GM19240 (cell line): ENCODE results near the gene POU2F3.

Source experiments
- DNase-seq: peaks from one replicate; pipeline ENCODE4 v3.0.0; 2011; ENCODE audit warnings: low spot score; ENCODE audit not compliant: insufficient read length

POU2F3 gene

DNA sequence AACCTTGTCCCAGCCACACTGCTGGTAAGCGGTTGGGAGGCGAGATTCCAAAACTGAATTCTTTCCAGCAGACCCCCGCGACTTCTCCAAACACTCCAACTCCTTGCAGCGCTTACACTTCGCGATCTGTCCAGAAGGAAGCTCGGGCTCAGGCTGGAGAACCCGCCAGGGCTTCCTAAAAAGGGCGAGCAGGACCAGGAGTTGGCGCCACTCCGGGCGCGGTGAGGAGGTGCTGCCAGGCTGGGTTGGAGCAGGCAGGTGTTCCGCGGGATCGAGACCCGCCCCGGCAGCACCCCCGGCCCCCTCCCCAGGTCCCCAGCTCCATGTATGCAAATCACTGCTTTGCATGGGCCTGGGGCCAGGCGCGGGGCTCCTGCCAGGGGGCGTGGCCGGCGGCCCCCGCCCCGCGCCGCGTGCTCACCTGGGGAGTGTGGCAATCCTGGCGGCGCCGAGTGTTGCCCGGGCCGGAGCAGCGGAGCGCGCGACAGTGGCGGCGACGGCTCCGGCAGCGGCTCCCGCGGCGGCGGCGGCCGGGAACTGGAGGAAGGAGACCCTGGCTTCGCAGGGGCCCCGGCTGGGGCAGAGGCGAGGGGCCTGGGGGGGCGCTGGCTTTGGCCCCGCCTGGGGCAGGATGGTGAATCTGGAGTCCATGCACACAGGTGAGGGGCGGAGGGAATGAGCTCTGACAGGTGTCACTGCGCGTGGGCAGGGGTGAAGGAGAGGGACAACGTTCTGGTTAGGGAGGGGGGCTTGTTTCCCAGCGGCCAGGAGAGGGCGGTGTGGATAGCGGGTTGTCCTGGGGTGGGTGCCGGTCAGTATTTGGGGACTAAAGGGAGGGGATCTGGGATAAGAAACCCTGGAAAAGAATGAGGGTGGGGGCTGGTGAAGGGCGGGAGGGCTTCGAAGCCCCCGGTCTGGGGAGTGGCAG lies at the start of gene POU2F3:
POU2F3 (plus strand) TSS at position 428 of the 928 bp plus-strand sequence; CDS start at position 632, 204 bp downstream.
- no peak for DNase-seq

DNA sequence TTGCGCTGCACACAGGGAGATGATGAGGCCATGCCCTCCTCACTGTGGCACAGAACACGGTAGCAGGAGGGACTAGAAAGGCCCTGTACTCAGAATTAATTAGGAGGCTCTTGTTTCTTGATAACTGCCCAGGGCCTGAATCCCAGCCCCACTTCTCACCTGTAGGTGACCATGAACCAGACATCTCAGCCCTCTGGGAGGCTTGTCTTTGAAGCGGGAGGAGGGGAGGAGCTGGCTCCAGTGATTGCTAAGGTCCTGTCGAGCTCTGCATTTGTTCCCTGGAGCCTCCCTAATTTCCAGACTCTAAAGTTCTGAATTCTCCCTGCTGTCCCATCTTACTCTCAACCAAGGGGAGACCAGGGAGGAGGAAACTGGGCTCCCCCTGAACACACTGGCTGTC lies 48.9 kb upstream of the POU2F3 start:
- DNase-seq, result no peak

DNA sequence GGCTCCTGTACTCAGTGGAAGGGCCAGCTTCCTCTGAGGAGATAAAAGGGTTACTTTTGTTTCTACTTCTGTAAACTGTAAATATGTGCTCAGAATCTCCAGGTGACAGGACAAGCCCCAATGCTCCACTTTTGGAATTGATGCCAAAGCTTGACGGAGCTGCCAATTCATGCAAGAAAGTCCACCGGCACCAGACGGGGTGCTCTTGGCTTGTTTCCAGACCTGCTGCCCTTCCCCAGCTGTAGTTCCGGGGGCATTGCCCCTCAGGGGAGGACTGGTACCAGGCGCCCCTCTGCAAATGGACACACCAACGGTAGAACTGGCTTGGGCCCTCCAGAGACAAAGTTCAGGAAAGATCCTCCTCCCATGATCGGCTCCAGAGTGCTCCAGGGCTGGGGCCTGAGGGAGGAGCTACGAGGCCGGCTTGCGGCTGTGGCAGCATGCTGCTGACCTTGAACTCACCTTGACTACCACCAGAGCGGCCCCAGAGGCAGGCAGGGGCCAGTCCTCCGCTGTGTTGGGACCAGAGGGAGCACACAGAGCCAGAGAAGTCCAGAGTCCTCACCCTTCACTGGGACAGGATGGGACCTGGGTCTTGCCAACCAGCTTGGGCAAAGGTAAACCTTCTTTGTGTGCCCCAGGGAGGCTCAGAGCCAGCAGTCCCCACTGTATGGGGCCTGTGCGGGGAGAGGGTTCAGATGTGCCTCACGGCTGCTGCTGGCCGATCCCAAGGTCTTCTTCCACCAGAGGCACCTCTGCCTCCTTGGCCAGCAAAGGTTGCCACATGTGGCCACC lies 46.9 kb upstream of the POU2F3 start:
- DNase-seq, result no peak

DNA sequence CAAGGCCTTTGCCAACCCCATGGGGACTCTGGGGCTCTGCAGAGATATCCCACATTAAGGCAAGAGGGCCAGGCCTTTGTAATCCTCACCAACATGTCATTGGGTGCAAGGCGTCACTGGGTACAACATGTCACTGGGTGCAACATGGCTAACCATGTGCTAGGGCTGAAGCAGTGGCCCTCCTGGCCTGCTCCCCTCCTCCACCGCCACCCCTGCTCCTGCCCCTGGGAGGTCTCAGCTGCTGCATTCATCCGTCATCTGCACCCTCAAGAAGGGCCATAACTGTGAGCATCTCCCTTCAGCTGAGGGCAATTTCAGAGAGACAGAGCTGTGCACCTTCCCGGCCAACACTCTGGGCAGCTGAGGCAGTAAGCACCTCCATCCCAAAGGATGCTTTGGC lies 45.8 kb upstream of the POU2F3 start:
- no peak for DNase-seq

DNA sequence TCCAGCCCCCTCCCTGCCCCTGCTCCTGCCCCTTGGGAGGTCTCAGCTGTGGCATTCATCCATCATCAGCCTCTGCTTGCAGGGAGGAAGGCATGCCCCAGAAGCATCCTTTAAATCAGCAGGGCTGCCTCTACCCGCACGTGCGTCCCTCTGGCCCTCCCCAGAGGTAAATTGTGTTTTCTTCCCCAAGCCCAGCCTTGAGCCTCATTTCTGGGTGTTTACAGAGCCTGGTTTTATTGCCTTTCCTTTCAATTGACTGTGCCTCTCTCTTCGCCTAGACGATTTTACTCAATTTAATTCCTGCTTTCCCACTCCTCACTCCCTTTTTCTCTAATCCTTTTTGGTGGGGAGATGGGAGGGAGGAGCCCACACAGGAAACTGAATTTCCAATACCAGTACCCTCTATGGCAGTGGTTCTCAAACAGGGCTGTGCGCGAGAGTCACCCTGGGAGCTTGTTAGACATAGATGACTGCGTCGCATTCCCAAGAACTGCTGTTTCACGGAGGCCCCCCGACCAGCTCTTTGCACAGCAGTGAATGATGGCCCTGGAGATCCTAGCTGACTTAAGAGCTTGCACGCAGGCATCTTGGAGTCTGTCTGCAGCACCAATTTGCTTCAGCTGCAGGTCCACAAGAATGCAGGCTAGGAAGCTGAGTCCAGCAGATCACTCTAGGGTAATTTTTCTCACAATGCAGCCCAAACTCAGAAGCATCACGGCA lies 44.2 kb upstream of the POU2F3 start:
- DNase-seq, result no peak

DNA sequence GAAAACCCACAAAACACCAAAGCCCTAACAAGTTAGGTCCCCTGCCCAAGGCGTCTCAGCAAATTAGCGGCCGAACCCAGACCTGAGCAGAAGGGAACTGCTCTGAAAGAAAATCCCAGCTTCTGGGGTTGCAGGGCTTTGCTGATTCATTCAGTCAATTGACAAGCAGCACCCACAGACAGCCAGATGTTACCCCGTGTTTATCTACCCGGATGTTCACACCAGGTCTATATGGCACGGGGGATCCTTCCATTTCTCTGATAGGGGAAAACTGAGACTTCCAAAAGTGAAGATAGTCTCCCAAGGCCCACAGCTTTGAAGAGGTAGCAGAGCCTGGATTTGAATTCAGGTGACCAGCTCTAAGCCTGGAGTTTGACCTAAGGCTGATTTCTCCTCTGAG lies 43.1 kb upstream of the POU2F3 start:
- no peak for DNase-seq

DNA sequence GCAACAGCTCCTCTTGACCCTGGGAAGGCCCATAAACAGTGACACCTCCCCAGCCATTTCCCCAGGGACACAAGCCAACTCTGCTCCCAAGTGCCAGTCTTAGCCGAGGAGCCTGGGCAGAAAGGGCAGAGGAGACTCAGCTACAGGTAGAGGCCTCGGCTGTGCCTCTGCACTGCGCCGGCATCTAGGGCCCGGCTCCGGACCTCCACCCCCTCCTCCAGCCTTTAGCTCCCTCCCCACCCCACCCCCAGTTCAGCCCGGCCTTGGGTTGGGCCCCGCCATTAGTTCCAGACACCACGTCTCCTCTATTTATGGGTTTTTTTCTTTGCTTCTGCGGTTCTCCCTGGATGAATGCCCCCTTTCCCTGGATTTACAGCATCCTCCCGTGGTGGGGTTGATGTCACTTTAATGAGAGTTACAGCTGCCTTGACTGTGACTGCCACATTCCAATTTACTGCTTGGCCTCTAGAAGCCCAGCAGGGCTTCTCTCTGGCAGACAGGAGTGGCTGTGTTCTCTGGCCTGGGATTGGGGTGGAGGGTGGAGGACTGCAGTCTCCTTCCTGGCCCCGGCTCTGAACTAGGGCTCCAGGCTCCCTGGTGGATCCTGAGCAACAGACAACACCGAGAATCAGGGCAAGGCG lies 42.6 kb upstream of the POU2F3 start:
- no peak for DNase-seq

DNA sequence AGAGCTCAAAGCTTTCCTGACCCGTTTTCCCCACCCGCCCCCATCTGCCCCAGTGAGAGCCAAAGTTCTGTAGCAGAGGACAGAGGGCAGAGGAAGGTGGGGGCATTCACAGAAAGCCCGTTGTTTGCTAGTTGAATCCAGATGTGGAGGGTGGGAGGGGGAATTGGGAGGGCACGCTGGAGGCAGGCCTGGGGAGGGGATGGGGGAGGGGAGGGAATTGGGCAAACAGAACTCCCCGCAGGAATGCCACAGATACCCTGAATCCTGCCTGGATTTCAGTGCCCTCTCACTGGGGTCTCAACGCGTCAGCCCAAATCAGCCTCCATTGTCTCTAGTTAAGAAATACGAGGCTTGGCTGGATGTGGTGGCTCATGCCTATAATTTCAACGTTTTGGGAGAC lies 42.0 kb upstream of the POU2F3 start:
- DNase-seq, result no peak

DNA sequence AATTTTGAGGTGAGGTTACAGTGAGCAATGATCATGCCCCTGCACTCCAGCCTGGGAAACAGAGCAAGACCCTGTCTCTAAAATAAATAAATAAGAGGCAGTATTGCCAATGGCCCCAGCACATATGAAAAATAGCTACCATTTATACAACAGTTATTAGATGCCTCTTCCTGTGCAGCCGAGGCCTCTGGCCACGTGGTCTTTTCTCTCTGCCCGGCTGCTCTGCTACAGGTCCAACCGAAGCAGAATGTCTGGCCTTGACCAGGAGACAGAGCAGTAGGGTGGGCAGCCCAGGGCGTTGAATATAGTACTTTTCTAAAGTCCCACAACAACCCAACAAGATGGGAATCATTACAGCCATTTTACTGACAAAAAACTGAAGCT lies 41.5 kb upstream of the POU2F3 start:
- no peak for DNase-seq

DNA sequence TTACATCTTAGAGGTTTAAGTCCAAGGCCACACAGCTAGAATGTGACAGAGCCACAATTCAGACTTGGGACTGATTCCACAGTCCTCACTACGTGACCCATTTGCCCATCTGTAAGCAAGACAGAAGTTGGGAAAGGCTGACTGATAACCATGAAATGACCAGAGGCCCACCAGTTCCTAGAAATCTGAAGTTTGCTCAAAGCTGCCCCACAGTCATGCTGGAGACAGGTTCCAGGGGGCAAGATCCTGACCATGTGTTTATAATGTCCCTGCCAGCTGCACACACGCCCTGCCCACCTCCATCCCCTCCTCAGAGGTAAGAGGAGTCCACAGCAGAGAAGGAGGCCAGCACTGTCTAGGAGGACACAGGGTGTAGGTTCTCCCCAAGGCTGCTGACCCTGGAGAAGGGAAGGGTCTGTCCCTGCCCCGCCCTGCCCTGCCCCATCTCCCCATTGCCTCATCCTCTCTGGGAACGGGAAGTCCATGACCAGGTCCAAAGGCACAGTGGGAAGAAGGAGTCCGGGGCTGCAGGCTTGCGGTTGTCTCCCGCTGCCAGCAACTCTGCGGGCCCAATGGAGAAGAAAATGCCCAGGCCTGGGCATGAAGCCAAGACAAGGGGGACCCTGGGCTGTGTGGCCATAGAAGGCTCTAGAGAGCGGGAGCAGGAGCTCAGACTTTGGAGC lies 41.0 kb upstream of the POU2F3 start:
- DNase-seq, result no peak

DNA sequence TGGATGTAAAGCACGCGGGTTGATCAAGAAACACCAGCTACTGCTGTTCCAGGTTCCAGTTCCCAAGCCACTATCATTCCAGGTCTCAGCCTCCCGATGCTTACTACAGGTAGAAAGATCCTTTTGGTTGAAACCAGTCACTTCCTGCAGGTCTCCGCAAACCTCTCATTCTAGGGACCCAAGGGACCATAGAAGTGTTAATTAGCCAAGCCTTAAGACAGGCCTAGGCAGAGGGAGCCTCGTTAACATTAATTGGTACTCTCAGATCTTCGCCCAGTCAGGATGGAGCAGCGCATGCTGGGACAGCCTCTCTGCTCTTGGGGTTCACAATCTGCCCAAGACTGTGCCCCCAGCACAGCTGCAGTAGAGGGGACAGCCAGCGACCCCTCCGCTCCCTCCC lies 40.3 kb upstream of the POU2F3 start:
- DNase-seq, result no peak

DNA sequence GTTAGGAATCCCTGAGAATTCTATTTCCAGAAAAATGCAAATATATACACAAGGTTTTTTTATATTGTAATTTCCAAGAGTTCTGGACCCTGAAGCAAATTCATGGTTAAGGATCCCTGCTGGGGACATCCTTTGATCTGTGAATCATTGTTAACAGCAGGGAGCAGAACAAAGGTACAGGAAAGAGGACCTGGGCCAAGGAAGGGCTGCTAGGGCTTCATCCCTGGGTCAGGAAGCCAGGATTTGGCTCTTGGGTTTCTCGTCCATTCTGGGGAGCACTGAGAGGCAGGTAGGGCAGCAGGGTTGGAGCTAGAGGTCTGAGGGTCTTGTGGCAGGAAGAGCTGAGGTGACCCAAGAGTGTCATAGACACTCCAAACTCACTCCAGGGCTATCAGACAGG lies 39.3 kb upstream of the POU2F3 start:
- no peak for DNase-seq

DNA sequence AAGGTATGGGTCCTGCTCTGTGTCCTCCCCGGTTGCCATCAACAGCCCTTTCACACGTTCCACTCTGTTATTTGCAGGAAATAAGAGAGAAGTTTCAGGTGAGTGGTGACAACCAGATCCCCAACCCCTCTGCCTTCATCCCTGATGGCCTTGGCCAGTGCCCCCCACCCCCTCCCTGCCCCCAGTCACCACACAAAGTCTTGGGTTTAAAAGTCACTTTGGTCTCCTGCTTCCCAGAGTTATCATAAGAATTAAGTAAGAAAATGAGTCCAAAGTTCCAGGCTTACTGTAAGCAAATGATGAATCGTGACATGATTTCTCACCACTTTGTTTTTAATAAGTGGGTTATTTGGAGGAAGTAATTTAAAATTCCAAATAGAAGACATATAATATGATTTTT lies 38.3 kb upstream of the POU2F3 start:
- no peak for DNase-seq

DNA sequence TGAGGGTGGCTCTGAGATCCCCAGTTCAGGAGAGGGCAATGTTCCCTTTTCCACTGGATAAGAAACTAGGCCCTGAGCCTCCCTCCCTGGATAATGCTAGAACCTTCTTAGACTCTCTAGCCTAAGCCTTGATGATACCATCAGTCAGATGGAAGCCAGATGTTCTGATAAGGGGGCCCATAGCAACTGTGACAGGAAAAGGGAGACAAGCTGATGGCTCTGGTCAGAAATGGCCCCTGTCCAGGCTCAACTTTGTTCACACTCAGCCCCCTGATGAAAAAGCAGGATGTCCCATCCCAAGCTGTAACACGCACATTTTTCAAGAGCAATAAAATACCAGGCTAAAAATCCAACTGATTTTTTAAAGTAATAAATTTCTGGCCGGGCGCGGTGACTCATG lies 36.3 kb upstream of the POU2F3 start:
- no peak for DNase-seq

DNA sequence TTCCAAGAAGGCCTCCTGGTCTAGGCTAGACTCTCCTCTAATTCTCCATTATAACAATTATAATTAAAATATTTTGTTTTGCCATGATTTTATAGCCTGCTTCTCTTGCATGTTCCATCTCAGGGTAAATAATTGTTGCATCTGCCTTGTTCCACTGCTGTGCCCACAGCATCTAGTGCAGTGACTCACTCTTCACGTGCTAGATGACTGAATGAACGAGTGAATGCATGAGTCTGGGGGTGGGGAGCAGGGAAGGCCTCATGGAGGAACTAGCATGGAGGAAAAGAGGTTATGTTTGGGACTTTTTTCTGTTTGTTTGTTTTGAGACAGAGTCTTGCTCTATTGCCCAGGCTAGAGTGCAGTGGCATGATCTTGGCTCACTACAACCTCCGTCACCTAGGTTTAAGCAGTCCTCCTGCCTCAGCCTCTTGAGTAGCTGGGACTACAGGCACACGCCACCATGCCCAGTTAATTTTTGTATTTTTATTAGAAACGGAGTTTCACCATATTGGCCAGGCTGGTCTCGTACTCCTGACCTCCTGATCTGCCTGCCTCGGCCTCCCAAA lies 34.3 kb upstream of the POU2F3 start:
- DNase-seq, result no peak

DNA sequence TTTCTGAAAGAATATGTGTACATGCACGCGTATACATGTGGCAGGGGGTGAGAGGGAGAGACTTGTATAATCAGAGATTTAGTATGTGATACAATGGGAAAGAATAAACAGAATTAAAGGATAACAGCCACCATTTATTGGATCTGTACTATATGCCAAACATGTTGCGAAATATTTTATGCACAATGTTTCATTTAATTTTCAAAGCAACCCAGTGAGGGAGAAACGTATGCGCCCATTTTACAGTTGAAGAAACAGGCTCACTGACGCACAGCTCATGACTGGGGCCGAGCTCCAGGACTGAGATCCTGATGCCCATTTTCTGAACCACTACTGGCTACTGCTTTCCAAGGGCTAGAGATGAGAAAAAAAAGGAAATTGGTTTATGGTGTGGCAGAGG lies 32.4 kb upstream of the POU2F3 start:
- DNase-seq, result no peak

DNA sequence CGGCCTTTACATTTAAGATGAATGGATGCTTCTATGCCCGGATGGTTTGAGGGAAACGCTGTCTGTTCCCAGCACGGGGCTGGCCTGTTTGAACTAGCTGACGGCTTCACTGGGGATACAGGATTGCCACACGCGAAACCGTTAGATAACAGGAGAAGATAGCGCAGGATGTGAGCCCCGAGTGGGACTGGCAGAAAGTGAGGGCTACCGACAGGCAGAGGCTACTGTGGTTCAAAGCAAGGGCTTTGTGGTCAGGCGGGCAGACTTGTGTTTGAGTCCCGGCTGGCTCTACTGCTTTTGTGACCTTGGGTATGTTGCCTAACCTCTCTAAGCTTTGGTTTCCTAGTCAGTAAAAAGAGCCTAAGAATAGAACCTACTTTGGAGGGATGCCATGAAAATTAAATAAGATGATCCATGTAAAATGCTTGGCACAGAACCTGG lies 31.9 kb upstream of the POU2F3 start:
- DNase-seq, result no peak

DNA sequence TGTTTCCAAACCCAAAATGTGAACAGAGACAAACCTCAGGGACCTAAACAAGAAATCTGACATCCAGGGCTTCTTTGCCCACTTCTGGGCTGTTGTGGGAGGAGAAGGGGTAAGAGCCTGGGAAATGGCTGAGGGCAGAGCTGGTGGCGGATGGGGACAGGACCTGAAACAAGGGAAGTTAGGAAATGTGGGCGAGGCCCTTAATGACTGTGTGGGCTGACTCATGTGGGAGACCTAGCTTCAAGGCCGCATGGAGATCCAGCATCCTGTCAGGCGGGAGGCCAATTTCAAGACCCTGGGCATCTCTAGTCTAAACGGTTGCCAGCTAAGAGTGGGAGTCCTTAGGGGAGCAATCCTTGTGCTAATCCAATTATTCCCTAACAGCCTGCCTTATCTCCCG lies 31.2 kb upstream of the POU2F3 start:
- DNase-seq, result no peak

DNA sequence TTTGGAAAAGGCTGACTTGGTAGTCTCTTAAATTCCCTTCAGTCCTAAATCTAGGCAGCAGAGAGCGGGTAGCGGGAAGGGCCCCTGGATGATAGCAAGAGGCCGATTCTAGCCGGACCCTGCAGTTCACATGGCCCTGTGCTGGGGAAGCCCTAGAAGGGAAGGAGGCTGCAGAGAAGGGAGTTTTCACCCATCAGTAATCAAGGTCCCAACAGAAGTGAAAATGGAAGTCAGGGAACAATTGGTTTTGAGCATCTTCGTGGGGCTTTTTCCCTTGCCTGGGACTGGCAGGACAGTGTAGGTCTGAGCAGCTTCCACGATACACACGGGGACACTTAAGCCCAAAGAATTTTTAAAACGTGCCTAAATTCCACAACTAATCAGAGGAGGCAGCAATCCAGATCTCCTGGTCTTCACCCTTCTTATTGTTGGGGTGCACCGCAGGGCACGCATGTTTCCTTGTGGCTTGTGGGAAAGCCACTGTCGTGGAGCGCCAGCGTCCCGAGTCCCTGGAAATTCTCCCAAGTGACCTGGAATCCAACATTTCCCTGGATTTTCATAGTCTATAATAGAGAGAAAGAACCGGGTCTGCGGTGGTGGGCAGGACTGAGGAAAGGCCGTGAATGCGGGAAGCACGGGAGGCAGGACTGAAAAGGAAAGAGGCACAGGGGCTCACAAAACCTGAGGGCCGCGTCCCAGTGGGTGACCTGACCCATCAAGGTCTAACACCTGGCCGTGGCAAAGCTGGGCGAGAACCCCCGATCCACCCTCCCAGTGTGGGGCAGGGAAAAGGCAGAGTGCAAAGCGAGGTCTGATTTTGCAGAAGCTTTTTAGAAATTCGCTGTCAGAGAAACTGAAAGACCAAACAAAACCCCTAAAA lies 30.0 kb upstream of the POU2F3 start:
- DNase-seq, result no peak
